Renal cortical epithelial cell (primary cell): Measurements from ENCODE around the gene AFAP1. TPM values are rescaled to one million over a fixed set of nuclear protein-coding genes. Genes with fewer than 3 reads are reported as not detected.
A peak's percentile ranks its signal among the peaks of the same experiment; 100 is the strongest.

Experiments used
- DNase-seq: peaks from one replicate; pipeline ENCODE4 v3.0.0-alpha.2; 2011; ENCODE audit warnings: low read depth
- total RNA-seq: library from RNA; depleted of rRNA; stranded (reverse); fragments of >200 nt; gene quantifications from 2 replicates; pipeline ENCODE4 v1.2.3, GENCODE V29; 2014

AFAP1 gene
- total RNA-seq, 1 donor from 2014 or later, result 27.2 TPM

GRCh38 chr4:7867701-7868435 is 71.8 kb downstream of the AFAP1 start:
- no peak for DNase-seq

DNA sequence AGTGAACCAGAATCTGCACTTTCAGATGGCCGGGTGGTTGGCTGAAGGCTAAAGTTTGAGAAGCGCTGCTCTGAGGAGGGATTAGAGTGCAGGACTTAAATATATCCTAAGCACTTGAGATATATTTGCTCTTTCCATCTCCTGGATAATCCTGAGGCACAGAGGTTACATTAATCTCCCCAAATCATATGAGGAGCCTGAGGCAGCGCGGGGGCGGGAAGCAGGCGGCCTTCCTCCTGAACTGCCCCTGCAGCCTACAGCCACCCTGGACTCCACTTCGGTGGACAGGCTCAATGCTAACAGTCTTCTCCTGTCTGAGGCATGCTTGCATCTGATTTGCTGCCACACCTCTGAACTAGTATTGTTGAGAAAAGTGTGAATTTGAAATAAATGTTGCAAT is 72.5 kb downstream of the AFAP1 start:
- no peak for DNase-seq

DNA sequence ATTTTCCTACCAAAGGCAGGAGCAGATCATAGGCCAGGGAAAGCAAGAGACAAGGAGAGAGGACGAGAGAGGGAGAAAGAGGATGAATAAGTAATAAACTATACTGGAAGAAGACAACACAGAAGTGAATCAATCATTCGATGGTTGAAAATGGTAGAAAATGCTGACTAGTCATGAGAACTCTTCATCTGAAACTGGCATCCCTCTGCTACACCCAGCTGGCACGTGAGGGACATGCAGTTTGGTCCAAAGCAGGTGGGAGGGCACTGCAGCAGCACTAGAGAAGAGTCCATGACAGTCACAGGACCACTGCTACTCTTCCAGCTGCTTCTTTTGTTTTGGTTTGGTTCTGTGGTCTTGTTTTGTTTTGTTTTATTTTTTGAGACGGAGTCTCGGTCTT is 74.1 kb downstream of the AFAP1 start:
- no peak for DNase-seq

DNA sequence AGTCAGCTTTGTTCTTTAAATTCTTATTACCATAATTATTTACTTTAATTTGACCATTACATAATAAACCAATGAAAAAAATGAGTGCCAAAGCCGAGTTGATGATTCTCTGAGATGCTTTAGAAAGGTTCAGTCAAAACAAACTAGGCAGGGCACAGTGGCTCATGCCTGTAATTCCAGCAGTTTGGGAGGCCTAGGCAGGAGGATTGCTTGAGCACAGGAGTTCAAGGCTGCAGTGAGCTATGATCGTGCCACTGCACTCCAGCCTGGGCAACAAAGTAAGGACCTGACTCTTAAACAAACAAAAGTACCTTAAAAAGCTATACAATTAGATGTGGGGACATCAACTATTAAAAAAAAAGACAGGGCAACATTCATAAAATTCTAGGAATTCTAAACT is 75.0 kb downstream of the AFAP1 start:
- DNase-seq, result no peak

GRCh38 chr4:7863911-7864681 is 75.6 kb downstream of the AFAP1 start:
- DNase-seq, result peak; percentile 32

GRCh38 chr4:7862561-7863192 is 77.0 kb downstream of the AFAP1 start:
- DNase-seq, result no peak

DNA sequence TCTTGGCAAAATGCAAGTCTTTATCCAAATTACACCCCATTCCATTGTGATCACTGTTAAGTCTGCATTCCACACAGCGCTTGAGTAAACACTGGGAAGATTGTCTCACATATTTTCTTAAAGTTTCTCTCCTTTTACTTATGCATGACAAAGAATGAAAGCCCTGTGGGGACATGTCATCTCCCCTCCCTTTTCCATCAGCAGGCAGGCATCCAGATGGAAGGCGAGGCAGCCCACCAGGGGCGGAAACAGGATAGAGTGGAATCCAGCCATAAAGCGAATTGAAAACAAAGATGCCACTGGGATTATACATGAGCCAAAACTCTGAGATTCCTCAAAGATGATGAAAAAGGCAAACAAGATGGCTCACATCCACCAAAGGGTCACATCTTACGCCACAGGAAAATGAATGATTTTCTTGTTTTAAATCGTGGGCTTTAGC is 78.2 kb downstream of the AFAP1 start:
- DNase-seq, result peak; percentile 54

- DNase-seq, result no peak
Observed at GRCh38 chr4:7860600-7861163, 79.0 kb downstream of the AFAP1 start.

GRCh38 chr4:7859326-7859725 is 80.3 kb downstream of the AFAP1 start:
- DNase-seq, result no peak

DNA sequence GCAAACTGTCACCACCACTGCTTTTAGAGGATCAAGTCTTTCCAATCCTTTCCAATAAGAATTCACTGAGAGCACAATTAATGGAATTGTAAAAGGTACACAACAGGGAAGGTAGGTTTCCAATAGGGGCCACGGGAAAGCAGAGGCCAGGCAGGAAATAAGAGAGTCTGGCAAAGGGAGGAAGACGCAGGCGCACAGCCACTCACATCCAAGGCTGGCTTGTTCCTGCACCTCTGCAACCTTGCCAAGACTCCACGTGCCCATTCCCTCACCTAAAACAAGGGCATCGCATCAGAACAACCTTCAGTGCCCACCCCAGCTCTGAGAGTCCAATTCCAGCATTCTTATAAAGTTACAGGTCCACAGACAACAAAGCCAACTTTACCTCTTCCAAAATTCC is 81.2 kb downstream of the AFAP1 start:
- DNase-seq, result no peak

- DNase-seq, result no peak
Observed at GRCh38 chr4:7857993-7858392, 81.7 kb downstream of the AFAP1 start.

DNA sequence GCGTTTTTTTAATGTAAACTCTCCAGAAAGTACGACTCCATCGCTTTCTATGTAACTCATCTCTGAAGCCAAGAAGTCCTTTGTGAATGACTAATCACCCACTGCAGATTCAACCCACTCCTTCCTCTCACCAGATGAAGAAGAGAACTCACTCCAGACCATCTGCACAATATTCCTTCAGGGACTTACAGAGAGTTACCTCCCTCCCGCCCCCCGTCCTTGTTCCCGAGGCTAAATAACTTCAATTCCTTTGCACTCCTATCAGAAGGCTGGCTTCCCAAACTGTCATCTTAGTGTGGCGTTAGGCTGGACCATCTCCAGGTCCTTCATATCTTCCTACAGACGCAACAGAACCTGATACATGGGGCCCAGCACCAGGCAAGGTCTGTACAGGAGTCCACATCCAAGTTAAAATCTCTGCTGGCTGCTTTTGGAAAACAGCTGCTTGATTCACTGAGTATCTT is 82.4 kb downstream of the AFAP1 start:
- DNase-seq, result no peak

DNA sequence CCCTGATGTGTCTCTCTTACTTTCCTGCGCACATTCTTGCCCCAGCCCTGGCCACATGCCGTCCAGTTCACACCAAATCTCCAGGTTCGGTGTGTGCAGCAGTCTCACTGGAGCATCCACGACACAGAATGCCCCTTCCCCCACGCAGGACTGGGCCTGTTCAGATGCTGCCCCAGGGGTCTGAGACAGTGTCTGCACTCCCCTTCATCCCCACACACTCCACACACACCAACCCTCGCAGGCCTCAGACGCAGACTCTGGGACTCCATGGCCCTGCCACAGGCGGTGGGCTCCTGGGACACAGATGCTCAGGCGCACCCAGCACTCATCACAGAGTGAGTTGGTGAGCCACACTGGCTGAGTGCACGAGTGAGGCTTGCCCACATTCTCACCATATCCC is 83.9 kb downstream of the AFAP1 start:
- DNase-seq, result no peak

DNA sequence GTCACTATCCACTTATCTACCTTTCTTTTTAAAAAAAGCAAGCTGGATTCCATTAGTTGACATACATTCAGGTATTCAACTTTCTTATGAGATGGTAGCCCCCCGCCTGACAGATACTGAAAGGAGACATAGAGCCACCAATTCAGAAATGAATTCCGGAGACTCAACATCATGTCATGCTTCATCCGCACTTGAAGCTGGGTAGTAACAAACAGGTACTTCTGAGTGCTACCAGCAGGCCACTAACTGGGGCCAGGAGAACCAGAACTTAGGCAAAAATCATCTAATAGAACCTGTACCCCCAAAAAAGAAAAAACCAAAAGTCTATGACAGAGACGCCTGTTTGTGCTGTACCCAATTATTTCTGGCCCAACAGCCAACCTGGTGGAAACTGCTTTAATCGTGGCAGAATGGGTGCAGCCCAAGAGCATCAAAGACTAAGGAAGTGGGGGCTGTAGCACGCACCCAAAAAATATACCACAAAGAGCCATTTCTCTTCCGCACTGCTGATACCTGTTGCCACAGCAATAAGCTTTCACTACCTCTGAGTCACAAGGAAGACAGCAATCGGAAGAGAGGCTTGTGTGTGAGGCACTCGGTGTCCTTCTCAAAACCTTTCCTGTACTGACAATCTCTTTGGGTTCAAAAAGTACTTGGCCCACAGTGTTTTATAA is 84.8 kb downstream of the AFAP1 start:
- DNase-seq, result no peak

DNA sequence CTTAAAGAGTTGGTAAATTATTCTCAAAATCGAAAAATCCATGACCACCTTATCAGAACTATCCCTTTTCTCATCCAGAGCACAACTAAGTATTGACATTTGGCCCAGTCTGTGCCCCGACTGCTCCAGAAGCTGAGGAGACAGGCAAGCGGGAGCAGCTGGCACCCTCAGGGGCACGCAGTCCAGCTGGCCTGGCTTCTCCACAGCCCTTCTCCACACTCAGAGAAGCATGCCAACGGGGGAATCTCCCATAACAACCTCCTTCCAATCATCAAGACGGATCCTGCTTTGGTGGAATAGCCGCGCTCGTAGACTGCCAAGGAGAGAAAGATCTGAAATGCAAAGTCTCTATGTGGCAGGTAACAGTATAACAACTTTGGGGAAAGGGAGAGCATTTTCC is 85.4 kb downstream of the AFAP1 start:
- no peak for DNase-seq

GRCh38 chr4:7853271-7853670 is 86.4 kb downstream of the AFAP1 start:
- DNase-seq, result no peak

DNA sequence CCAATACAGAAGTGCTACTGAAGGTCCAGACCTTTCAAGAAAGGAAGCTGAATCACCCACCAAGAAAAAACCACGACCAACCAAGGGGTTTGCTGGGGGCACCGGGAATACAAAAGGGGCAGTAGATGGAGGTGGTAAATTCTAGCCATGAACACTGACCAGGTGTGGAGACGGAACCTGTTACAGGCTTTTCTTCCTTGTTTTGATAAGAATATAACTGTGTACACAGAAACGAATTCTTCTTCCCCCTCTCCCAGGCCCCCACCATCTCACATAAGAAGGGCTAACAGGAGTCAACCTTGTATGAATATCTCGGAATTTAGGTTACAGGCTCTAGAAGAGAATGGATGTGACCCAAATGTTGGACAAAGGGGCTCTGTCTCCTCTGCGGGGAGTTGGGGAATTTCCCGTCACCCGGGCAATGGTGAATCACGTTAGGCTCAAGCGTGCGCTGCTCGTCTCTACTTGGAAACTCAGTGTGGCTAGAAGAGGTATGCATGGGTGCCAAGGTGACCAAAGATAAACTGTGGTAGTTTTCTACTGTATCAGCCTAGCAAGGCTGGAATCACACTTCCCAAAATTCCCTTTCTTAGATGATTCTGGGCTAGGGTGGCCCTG is 87.0 kb downstream of the AFAP1 start:
- peak; percentile 57 for DNase-seq

GRCh38 chr4:7850489-7850888 is 89.2 kb downstream of the AFAP1 start:
- DNase-seq, result no peak

GRCh38 chr4:7847206-7847605 is 92.5 kb downstream of the AFAP1 start:
- DNase-seq, result no peak

- DNase-seq, result no peak
Observed at GRCh38 chr4:7845493-7846128, 94.0 kb downstream of the AFAP1 start.

- no peak for DNase-seq
Observed at GRCh38 chr4:7844594-7844991, 95.1 kb downstream of the AFAP1 start.
